H9 (cell line): ENCODE measurements around the gene ZNF236. TPM values are rescaled to one million over a fixed set of nuclear protein-coding genes. Genes with fewer than 3 reads are reported as not detected.

Experiments
- DNase-seq: peaks from one replicate; pipeline ENCODE4 v3.0.0-alpha.2; 2017
- H2AFZ ChIP-seq: one replicate; pipeline ENCODE4 v1.6.1; 2013; ENCODE audit warnings: mild to moderate bottlenecking, low read length, control low read depth, moderate library complexity
- H2AK5ac ChIP-seq: 2 replicates; pipeline ENCODE4 v1.6.1; 2013; ENCODE audit warnings: low read length, control low read depth, mixed read lengths; ENCODE audit not compliant: insufficient read length
- H2BK120ac ChIP-seq: one replicate; pipeline ENCODE4 v1.6.1; 2013; ENCODE audit warnings: low read depth, mild to moderate bottlenecking, low read length, control low read depth, inconsistent platforms; ENCODE audit not compliant: poor library complexity, severe bottlenecking
- H2BK12ac ChIP-seq: 2 replicates; pipeline ENCODE4 v1.6.1; 2013; ENCODE audit warnings: low read length, control low read depth, mixed read lengths, low read depth; ENCODE audit not compliant: insufficient read length
- H2BK15ac ChIP-seq: 2 replicates; pipeline ENCODE4 v1.6.1; 2013; ENCODE audit warnings: low read depth, low read length, control low read depth
- H2BK20ac ChIP-seq: one replicate; pipeline ENCODE4 v1.6.1; 2013; ENCODE audit warnings: low read depth, mild to moderate bottlenecking, low read length, control low read depth, inconsistent platforms; ENCODE audit not compliant: poor library complexity, severe bottlenecking
- H2BK5ac ChIP-seq: 2 replicates; pipeline ENCODE4 v1.6.1; 2013; ENCODE audit warnings: low read length, control low read depth, mixed read lengths; ENCODE audit not compliant: insufficient read length
- H3K14ac ChIP-seq: 2 replicates; pipeline ENCODE4 v1.6.1; 2013; ENCODE audit warnings: low read length, control low read depth; ENCODE audit not compliant: insufficient read depth
- H3K18ac ChIP-seq: 2 replicates; pipeline ENCODE4 v1.6.1; 2013; ENCODE audit warnings: low read depth, mild to moderate bottlenecking, mixed read lengths, low read length, control low read depth; ENCODE audit not compliant: insufficient read length
- H3K23ac ChIP-seq: 2 replicates; pipeline ENCODE4 v1.6.1; 2013; ENCODE audit warnings: low read length, control low read depth, mixed read lengths, low read depth; ENCODE audit not compliant: insufficient read length
- H3K23me2 ChIP-seq: 2 replicates; pipeline ENCODE4 v1.6.1; 2013; ENCODE audit warnings: low read depth, mild to moderate bottlenecking, mixed read lengths, low read length, control low read depth; ENCODE audit not compliant: insufficient read length, poor library complexity, severe bottlenecking
- H3K27ac ChIP-seq: 2 replicates; pipeline ENCODE4 v1.5.1; 2013; ENCODE audit warnings: low read length, control low read depth, mixed read lengths, low read depth; ENCODE audit not compliant: insufficient read length
- H3K27me3 ChIP-seq: 2 replicates; pipeline ENCODE4 v1.6.1; 2013; ENCODE audit warnings: low read length, control low read depth, inconsistent platforms; ENCODE audit not compliant: insufficient read depth
- H3K4ac ChIP-seq: 2 replicates; pipeline ENCODE4 v1.6.1; 2013; ENCODE audit warnings: low read depth, mild to moderate bottlenecking, control low read depth, inconsistent platforms, low read length, moderate library complexity
- H3K4me1 ChIP-seq: 2 replicates; pipeline ENCODE4 v1.6.1; 2013; ENCODE audit warnings: low read length, control low read depth, inconsistent platforms; ENCODE audit not compliant: insufficient read depth
- H3K4me2 ChIP-seq: 2 replicates; pipeline ENCODE4 v1.6.1; 2013; ENCODE audit warnings: low read length, control low read depth, mixed read lengths; ENCODE audit not compliant: insufficient read length, insufficient read depth
- H3K56ac ChIP-seq: 2 replicates; pipeline ENCODE4 v1.6.1; 2013; ENCODE audit warnings: low read depth, mild to moderate bottlenecking, mixed read lengths, low read length, control low read depth; ENCODE audit not compliant: insufficient read length
- H3K79me1 ChIP-seq: 2 replicates; pipeline ENCODE4 v1.6.1; 2013; ENCODE audit warnings: low read depth, mild to moderate bottlenecking, moderate library complexity, low read length, control low read depth, inconsistent platforms; ENCODE audit not compliant: insufficient read depth, poor library complexity, severe bottlenecking
- H3K79me2 ChIP-seq: 2 replicates; pipeline ENCODE4 v1.6.1; 2013; ENCODE audit warnings: low read length, control low read depth, inconsistent platforms; ENCODE audit not compliant: insufficient read depth
- H3K9ac ChIP-seq: 2 replicates; pipeline ENCODE4 v1.6.1; 2013; ENCODE audit warnings: low read length, control low read depth, mixed read lengths; ENCODE audit not compliant: insufficient read length; ENCODE audit errors: extremely low read depth
- H3K9me3 ChIP-seq: one replicate; pipeline ENCODE4 v1.6.1; 2013; ENCODE audit warnings: low read depth, low read length, inconsistent platforms; ENCODE audit not compliant: control insufficient read depth
- H3T11ph ChIP-seq: one replicate; pipeline ENCODE4 v1.6.1; 2013; ENCODE audit warnings: mild to moderate bottlenecking, low read length, control low read depth, inconsistent platforms
- H4K20me1 ChIP-seq: one replicate; pipeline ENCODE4 v1.6.1; 2013; ENCODE audit not compliant: control insufficient read depth, insufficient read length, insufficient read depth
- H4K5ac ChIP-seq: 2 replicates; pipeline ENCODE4 v1.6.1; 2013; ENCODE audit warnings: low read depth, mild to moderate bottlenecking, mixed read lengths, low read length, control low read depth; ENCODE audit not compliant: insufficient read length
- H4K8ac ChIP-seq: replicated peaks from 2 replicates; pipeline ENCODE4 v1.6.1; 2013; ENCODE audit warnings: low read length, control low read depth, mixed read lengths, low read depth; ENCODE audit not compliant: insufficient read length
- H4K91ac ChIP-seq: 2 replicates; pipeline ENCODE4 v1.6.1; 2013; ENCODE audit warnings: low read depth, mild to moderate bottlenecking, moderate library complexity, mixed read lengths, low read length, control low read depth; ENCODE audit not compliant: insufficient read length
- H3K27ac Mint-ChIP-seq, 3 experiments: 2 replicates in 2 of 3; 3 replicates in 1 of 3; pipeline ENCODE4 v1.8.0; 2020 to 2021; ENCODE audit warnings: mixed read lengths in 3 of 3, mild to moderate bottlenecking in 1 of 3, moderate library complexity in 1 of 3
- H3K27me3 Mint-ChIP-seq: 2 replicates; pipeline ENCODE4 v1.8.0; 2021; ENCODE audit warnings: low read depth, mild to moderate bottlenecking, moderate library complexity, mixed read lengths
- H3K36me3 Mint-ChIP-seq, 3 experiments: 2 replicates in 2 of 3; 3 replicates in 1 of 3; pipeline ENCODE4 v1.8.0; 2020 to 2021; ENCODE audit warnings: low read depth in 3 of 3, mixed read lengths in 3 of 3; ENCODE audit not compliant: insufficient read depth in 1 of 3
- H3K4me1 Mint-ChIP-seq, 2 experiments: 2 replicates each; pipeline ENCODE4 v1.8.0; 2020; ENCODE audit warnings: mixed read lengths in 2 of 2
- H3K4me3 Mint-ChIP-seq, 2 experiments: 2 replicates in 1 of 2; 3 replicates in 1 of 2; pipeline ENCODE4 v1.8.0; 2020 to 2021; ENCODE audit warnings: mild to moderate bottlenecking in 2 of 2, mixed read lengths in 2 of 2, moderate library complexity in 1 of 2
- H3K9me3 Mint-ChIP-seq, 2 experiments: 2 replicates in 1 of 2; 3 replicates in 1 of 2; pipeline ENCODE4 v1.8.0; 2020; ENCODE audit warnings: mild to moderate bottlenecking in 2 of 2, mixed read lengths in 2 of 2, moderate library complexity in 1 of 2
- CTCF ChIP-seq: fragments of 200-600 bp; sonication (generic); conservative IDR thresholded peaks from 3 replicates; pipeline ENCODE4 v1.8.0; 2021; ENCODE audit warnings: antibody characterized with exemption, mild to moderate bottlenecking
- WGBS: extraction: QIAGEN DNeasy Blood & Tissue Kit; methylation state at CpG from one replicate; pipeline ENCODE4 v1.1.7; 2013; ENCODE audit warnings: missing lambda C conversion rate, low lambda C conversion rate, mixed read lengths; ENCODE audit not compliant: insufficient read length; ENCODE audit errors: extremely low coverage; 5-methylcytosine and 5-hydroxymethylcytosine counted together
- total RNA-seq: library from RNA; stranded (reverse); gene quantifications from 2 replicates; pipeline ENCODE4 v1.2.1, GENCODE V29; 2021

Gene ZNF236
- total RNA-seq, 1 experiment from 2014 or later: 16.0 TPM

GRCh38 chr18:76821875-76822505 lies 367 bp upstream of the ZNF236 start:
- peak overlapping the region; percentile 85 to 93 for H3K4me3 Mint-ChIP-seq
- H3K36me3 Mint-ChIP-seq: peaks cover 14 to 16% (median 16%) of the 10 kb centered on the region in 3 experiments
- H3K27me3 Mint-ChIP-seq: no peaks in the 10 kb centered on the region; the same call in 1 of the 2 replicates
- no peak for DNase-seq
- Histone ChIP-seq H3K23ac (no peak overlapping the region), H3K4me1 (no peaks in the 10 kb centered on the region; the same call in 1 of the 2 replicates), H3K9ac (peak overlapping the region; percentile 92), H2BK5ac (no peak overlapping the region), H4K91ac (no peak overlapping the region), H3K56ac (no peak overlapping the region), H2AFZ (no peak overlapping the region), H3K4ac (no peak overlapping the region), H2BK12ac (no peak overlapping the region), H4K20me1 (no peaks in the 10 kb centered on the region), H3K23me2 (peaks cover 7% of the 10 kb centered on the region), H3K14ac (peak overlapping the region; percentile 94), H2BK120ac (no peak overlapping the region), H4K5ac (peak overlapping the region; percentile 10), H3K9me3 (no peaks in the 10 kb centered on the region), H4K8ac (no peak overlapping the region), H2BK15ac (no peak overlapping the region), H3K79me1 (peaks cover 3% of the 10 kb centered on the region), H2AK5ac (no peak overlapping the region), H3T11ph (no peak overlapping the region), H3K79me2 (peaks cover 4% of the 10 kb centered on the region; the same call in 1 of the 2 replicates), H2BK20ac (no peak overlapping the region), H3K4me2 (peak overlapping the region; percentile 85), H3K27me3 (no peaks in the 10 kb centered on the region), H3K18ac (no peak overlapping the region), H3K27ac (no peak overlapping the region)
- H3K27ac Mint-ChIP-seq: peak overlapping the region in 2 of 3 experiments; percentile 86 to 96; a peak in 5 of 7 replicates
- WGBS: no CpG with 5 or more reads among the region's 88 CpGs
- peaks cover 25 to 26% of the 10 kb centered on the region in 2 experiments for H3K4me1 Mint-ChIP-seq
- no peaks in the 10 kb centered on the region for H3K9me3 Mint-ChIP-seq
- no peak for TF ChIP-seq CTCF
